Esophagus squamous epithelium (tissue), 5 donors: ENCODE results near the gene ZNF488. TPM values are rescaled to one million over a fixed set of nuclear protein-coding genes. Genes with fewer than 3 reads are reported as not detected.

Source experiments
- DNase-seq: peaks from one replicate; lab custom pipeline; 2025; lab: John Stamatoyannopoulos, UW
- H3K27ac ChIP-seq, 4 donors: fragments of 200-600 bp; sonication (generic); one replicate each; pipeline ENCODE4 v1.5.1; 2016 to 2019; ENCODE audit warnings: mild to moderate bottlenecking in 1 of 4
- H3K27me3 ChIP-seq, 4 donors: fragments of 200-600 bp; sonication (generic); 1 replicate in 3 of 4; 2 replicates in 1 of 4; pipeline versions ENCODE4 v1.5.1 to v1.6.0; 2017 to 2021; ENCODE audit warnings: antibody characterized with exemption in 1 of 4
- H3K36me3 ChIP-seq, 3 donors: fragments of 200-600 bp; sonication (generic); one replicate each; pipeline ENCODE4 v1.5.1; 2016 to 2019
- H3K4me1 ChIP-seq, 3 donors: fragments of 200-600 bp; sonication (generic); one replicate each; pipeline ENCODE4 v1.5.1; 2017 to 2019
- H3K4me3 ChIP-seq, 4 donors: fragments of 200-600 bp; sonication (generic); 1 replicate in 3 of 4; 2 replicates in 1 of 4; pipeline ENCODE4 v1.5.1; 2016 to 2019; ENCODE audit warnings: mild to moderate bottlenecking in 2 of 4, moderate library complexity in 1 of 4
- H3K9me3 ChIP-seq, 3 donors: fragments of 200-600 bp; sonication (generic); one replicate each; pipeline ENCODE4 v1.5.1; 2016 to 2019
- POLR2A ChIP-seq, 4 donors: fragments of 450-650 bp; IDR thresholded peaks; one replicate each; pipeline ENCODE4 v1.6.1; 2017; ENCODE audit warnings: antibody characterized with exemption in 4 of 4, mild to moderate bottlenecking in 4 of 4, moderate library complexity in 3 of 4
- WGBS, 2 donors: methylation state at CpG; one replicate each; pipeline ENCODE4 v1.1.5; 2018; 5-methylcytosine and 5-hydroxymethylcytosine counted together
- intact Hi-C: fragments of 100-400 bp; cut with DNase I; formaldehyde crosslinking; loops from one replicate; pipeline ENCODE4 v1.15.0; 2022
- total RNA-seq, 4 donors: library from RNA; depleted of rRNA; stranded (reverse); fragments of >200 nt; gene quantifications; one replicate each; pipeline ENCODE4 v1.1.0, GENCODE V29; 2016
- TF ChIP-seq, protein P1 (sequence below), 6 experiments: fragments of 450-650 bp in 4 of 6; fragments of 200-600 bp in 2 of 6; sonication (generic) in 2 of 6; IDR thresholded peaks; one replicate each; pipeline ENCODE4 v1.5.1; 2016 to 2019; ENCODE audit warnings: antibody characterized with exemption in 6 of 6, mild to moderate bottlenecking in 4 of 6, moderate library complexity in 4 of 6
- donor health status: DM: yes; HTN: yes; CAD: no.

ZNF488 gene
- total RNA-seq, 4 donors from 2014 or later: 0.29 to 1.4 (median 0.73) TPM

DNA sequence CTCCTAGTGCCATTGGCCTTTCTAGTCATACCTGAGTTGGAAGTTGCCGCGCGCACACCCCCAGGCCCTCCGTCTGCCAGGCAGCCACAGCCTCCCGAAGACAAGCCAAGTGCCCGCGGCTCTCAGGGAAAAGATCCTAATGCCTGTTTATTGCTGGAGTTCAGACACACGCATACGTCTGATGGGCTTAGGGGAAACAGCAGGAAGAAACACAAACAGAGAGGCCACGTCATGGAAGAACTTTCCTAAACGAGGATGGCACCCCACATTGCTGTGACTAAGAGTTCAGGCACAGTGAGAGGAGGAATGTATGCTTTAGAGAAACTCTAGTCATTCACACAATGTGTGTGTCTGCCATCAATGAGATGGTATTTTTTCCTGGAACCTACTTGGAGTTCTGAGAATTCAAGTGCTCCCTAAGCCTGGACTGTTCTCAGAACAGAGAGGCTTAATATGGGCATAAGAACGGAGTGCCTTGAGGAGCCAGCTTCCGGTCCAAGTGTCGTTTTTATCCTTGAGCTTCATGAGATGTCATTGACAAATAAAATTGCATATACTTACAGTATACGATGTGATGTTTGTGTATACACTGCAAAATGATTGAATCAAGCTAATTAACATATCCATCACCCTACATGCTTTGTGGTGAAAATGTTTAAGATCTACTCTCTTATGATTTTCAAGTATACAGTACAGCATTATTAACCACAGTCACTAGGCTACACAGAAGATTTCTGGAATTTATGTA lies 47.5 kb downstream of the ZNF488 start:
- 69 to 71% methylated on average over 12 to 15 of the region's 15 CpGs for WGBS, 2 donors
- Histone ChIP-seq H3K4me3 (no peak overlapping the region), H3K9me3 (no peaks in the 10 kb centered on the region), H3K27ac (no peak overlapping the region), H3K36me3 (no peaks in the 10 kb centered on the region), H3K4me1 (no peaks in the 10 kb centered on the region), H3K27me3 (peaks cover 0 to 26% (median 0%) of the 10 kb centered on the region in 4 donors)
- intact Hi-C loops: no loop called here
- TF ChIP-seq, protein P1, sequence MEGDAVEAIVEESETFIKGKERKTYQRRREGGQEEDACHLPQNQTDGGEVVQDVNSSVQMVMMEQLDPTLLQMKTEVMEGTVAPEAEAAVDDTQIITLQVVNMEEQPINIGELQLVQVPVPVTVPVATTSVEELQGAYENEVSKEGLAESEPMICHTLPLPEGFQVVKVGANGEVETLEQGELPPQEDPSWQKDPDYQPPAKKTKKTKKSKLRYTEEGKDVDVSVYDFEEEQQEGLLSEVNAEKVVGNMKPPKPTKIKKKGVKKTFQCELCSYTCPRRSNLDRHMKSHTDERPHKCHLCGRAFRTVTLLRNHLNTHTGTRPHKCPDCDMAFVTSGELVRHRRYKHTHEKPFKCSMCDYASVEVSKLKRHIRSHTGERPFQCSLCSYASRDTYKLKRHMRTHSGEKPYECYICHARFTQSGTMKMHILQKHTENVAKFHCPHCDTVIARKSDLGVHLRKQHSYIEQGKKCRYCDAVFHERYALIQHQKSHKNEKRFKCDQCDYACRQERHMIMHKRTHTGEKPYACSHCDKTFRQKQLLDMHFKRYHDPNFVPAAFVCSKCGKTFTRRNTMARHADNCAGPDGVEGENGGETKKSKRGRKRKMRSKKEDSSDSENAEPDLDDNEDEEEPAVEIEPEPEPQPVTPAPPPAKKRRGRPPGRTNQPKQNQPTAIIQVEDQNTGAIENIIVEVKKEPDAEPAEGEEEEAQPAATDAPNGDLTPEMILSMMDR (IDR thresholded peaks at IDR 0.05): no peak
- no peak for TF ChIP-seq POLR2A (IDR thresholded peaks at IDR 0.05)
- DNase-seq: no peak

- TF ChIP-seq, protein P1 (IDR thresholded peaks at IDR 0.05): no peak
- no peak for TF ChIP-seq POLR2A (IDR thresholded peaks at IDR 0.05)
- intact Hi-C loops: no loop called here
- Histone ChIP-seq H3K4me1 (no peaks in the 10 kb centered on the region), H3K9me3 (no peaks in the 10 kb centered on the region), H3K27me3 (peaks cover 0 to 26% (median 0%) of the 10 kb centered on the region in 4 donors), H3K27ac (no peak overlapping the region), H3K4me3 (no peak overlapping the region), H3K36me3 (no peaks in the 10 kb centered on the region)
- 71% methylated on average over 3 to 5 of the region's 5 CpGs for WGBS, 2 donors
- no peak for DNase-seq
These were observed 48.2 kb downstream of the ZNF488 start for GRCh38 chr10:47335906-47336305.

DNA sequence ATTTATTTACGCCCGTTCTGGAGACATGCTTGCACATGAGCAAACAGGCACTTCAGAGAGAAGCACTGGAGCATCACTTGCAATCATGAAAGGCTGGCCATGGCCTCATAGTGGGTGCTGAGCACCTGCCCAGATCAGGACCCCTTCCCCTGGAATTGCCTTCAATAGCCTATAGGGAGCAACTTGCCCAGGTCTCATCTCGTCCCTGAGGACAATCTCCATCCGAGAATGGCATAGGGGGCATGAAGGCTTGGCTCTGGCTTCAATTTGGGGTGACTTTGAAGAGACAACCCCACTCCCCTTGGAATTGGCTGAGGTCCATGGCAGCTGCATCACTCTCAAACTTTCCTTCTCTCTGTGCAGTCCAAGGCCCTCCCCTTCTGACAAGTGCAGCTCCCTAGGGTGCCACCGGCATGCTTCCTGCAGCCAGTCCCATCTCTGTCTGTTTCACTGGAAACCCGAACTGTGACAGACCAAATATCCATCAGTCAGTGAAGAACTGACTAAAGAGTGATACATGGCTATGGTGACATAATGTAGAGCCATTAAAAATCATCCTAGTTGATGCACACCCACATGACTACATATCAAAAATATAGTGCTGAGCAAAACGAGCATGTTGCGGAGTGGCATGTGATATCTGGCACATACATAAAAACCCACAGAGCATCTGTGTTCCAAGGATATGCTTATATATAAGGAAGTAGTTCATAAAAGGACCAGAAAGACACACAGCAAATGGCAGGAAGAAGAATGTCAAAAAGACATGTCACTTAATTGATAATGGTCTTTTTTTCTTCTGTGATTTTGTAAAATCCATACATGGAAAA lies 49.4 kb downstream of the ZNF488 start:
- 70 to 73% methylated on average over 7 to 8 of the region's 8 CpGs for WGBS, 2 donors
- no peak overlapping the region for H3K27ac ChIP-seq
- no peak overlapping the region for H3K4me3 ChIP-seq
- H3K27me3 ChIP-seq: peaks cover 0 to 25% (median 0%) of the 10 kb centered on the region in 4 donors
- H3K36me3 ChIP-seq: no peaks in the 10 kb centered on the region
- intact Hi-C loops: no loop called here
- no peaks in the 10 kb centered on the region for H3K4me1 ChIP-seq
- TF ChIP-seq, protein P1 (IDR thresholded peaks at IDR 0.05): no peak
- no peak for TF ChIP-seq POLR2A (IDR thresholded peaks at IDR 0.05)
- DNase-seq: no peak
- no peaks in the 10 kb centered on the region for H3K9me3 ChIP-seq

- TF ChIP-seq POLR2A (IDR thresholded peaks at IDR 0.05): no peak
- TF ChIP-seq, protein P1 (IDR thresholded peaks at IDR 0.05): no peak
- Histone ChIP-seq H3K9me3 (no peaks in the 10 kb centered on the region), H3K4me3 (no peak overlapping the region), H3K36me3 (no peaks in the 10 kb centered on the region), H3K27ac (no peak overlapping the region), H3K4me1 (no peaks in the 10 kb centered on the region), H3K27me3 (peaks cover 0 to 20% (median 0%) of the 10 kb centered on the region in 4 donors)
- no peak for DNase-seq
- intact Hi-C loops: no loop called here
- WGBS, 2 donors: 84 to 86% methylated on average over 6 of the region's 6 CpGs
These were observed 50.6 kb downstream of the ZNF488 start for GRCh38 chr10:47333532-47333931.

DNA sequence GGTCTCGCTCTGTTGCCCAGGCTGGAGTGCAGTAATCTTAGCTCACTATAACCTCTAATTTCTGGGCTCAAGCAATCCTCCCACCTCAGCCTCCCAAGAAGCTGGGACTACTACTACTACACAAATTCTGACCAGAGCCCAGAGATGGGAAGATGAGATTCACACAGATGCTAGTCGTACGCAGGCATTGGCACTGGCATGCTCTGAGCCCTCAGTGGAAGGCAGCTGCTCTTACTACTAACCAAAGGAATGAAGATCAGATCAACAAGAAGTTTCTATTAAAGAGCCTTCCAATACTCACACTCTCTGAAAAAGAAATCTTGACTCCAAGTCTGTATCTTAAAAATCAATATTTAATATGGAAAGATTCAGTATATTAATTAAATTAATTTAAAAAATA lies 51.1 kb downstream of the ZNF488 start:
- H3K4me3 ChIP-seq: no peak overlapping the region
- no peaks in the 10 kb centered on the region for H3K4me1 ChIP-seq
- H3K27ac ChIP-seq: no peak overlapping the region
- peaks cover 0 to 20% (median 0%) of the 10 kb centered on the region in 4 donors for H3K27me3 ChIP-seq
- no peaks in the 10 kb centered on the region for H3K9me3 ChIP-seq
- H3K36me3 ChIP-seq: no peaks in the 10 kb centered on the region
- intact Hi-C loops: no loop called here
- DNase-seq: no peak
- TF ChIP-seq POLR2A (IDR thresholded peaks at IDR 0.05): no peak
- TF ChIP-seq, protein P1 (IDR thresholded peaks at IDR 0.05): no peak
- 87 to 94% methylated on average over 3 of the region's 3 CpGs for WGBS, 2 donors
